Karpas-422 (cell line): ENCODE results near the gene DHRS7. TPM values are rescaled to one million over a fixed set of nuclear protein-coding genes. Genes with fewer than 3 reads are reported as not detected.

Experiments used
- DNase-seq: peaks from one replicate; pipeline ENCODE4 v3.0.0-alpha.2; 2015
- H2AFZ ChIP-seq: fragments of 200-600 bp; sonication (generic); 2 replicates; pipeline ENCODE4 v1.6.1; 2014; ENCODE audit warnings: antibody characterized with exemption, low read length, mixed read lengths
- H3K27ac ChIP-seq: fragments of 200-600 bp; sonication (generic); 2 replicates; pipeline ENCODE4 v1.5.1; 2014; ENCODE audit warnings: mild to moderate bottlenecking, low read length, moderate library complexity
- H3K27me3 ChIP-seq: fragments of 200-600 bp; sonication (generic); 2 replicates; pipeline ENCODE4 v1.6.1; 2014; ENCODE audit warnings: low read length, mixed read lengths
- H3K36me3 ChIP-seq: fragments of 200-600 bp; sonication (generic); 2 replicates; pipeline ENCODE4 v1.6.1; 2014; ENCODE audit warnings: low read length, mixed read lengths; ENCODE audit not compliant: insufficient read depth
- H3K4me1 ChIP-seq: fragments of 200-600 bp; sonication (generic); 2 replicates; pipeline ENCODE4 v1.6.1; 2014; ENCODE audit warnings: mild to moderate bottlenecking, low read length, mixed read lengths
- H3K4me2 ChIP-seq: fragments of 200-600 bp; sonication (generic); 2 replicates; pipeline ENCODE4 v1.6.1; 2014; ENCODE audit warnings: low read length, low read depth, mild to moderate bottlenecking; ENCODE audit not compliant: poor library complexity, severe bottlenecking
- H3K4me3 ChIP-seq: fragments of 200-600 bp; sonication (generic); 2 replicates; pipeline ENCODE4 v1.5.1; 2014; ENCODE audit warnings: mild to moderate bottlenecking, antibody characterized with exemption, low read length, mixed read lengths
- H3K79me2 ChIP-seq: fragments of 200-600 bp; sonication (generic); 2 replicates; pipeline ENCODE4 v1.6.1; 2014; ENCODE audit warnings: mild to moderate bottlenecking, low read length, mixed read lengths
- H3K9ac ChIP-seq: fragments of 200-600 bp; sonication (generic); 2 replicates; pipeline ENCODE4 v1.6.0; 2014; ENCODE audit warnings: low read length
- H3K9me2 ChIP-seq: fragments of 200-600 bp; sonication (generic), shearing (Covaris generic); replicated peaks from 2 replicates; pipeline ENCODE4 v1.6.0; 2014; ENCODE audit warnings: mild to moderate bottlenecking, low read length, moderate library complexity; ENCODE audit not compliant: insufficient read depth
- H3K9me3 ChIP-seq: fragments of 300-700, 200-600 bp; sonication (generic); 2 replicates; pipeline ENCODE4 v1.6.1; 2014; ENCODE audit warnings: low read length, mixed read lengths
- H4K20me1 ChIP-seq: fragments of 200-600 bp; sonication (generic); 2 replicates; pipeline ENCODE4 v1.6.1; 2014; ENCODE audit warnings: mild to moderate bottlenecking, antibody characterized with exemption, low read length, low read depth; ENCODE audit not compliant: insufficient read depth
- total RNA-seq: library from RNA; depleted of rRNA; stranded (reverse); fragments of >200 nt; shearing (Covaris generic); gene quantifications from 2 replicates; pipeline ENCODE4 v1.2.3, GENCODE V29; 2014; ENCODE audit warnings: low replicate concordance

Gene DHRS7
- total RNA-seq, 1 experiment from 2014 or later = 155 TPM

DNA sequence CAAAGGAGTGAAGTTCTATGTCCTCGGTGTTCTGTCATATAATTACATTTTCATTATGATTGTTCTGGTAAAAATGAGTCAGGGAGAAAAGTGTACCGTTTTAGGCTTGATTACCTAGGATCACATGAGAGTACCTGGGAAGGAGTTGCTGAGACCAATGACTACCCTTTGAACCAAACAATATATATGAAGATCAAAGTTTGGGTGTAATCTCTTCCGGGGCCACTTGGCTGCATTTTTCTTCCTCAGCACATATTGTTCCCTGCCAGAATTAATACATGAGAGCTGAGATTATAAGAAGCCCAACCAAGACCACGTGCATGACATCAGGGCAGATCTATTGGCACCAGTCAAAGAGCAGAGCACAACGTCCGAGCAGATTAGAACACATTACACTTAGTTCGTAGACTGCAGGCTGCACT is 41.1 kb upstream of the DHRS7 start:
- Histone ChIP-seq H3K9me3 (0 out of 2 replicates have a peak, but pooled peaks cover 4% of the 10 kb centered on the region), H4K20me1 (no peaks in the 10 kb centered on the region), H3K79me2 (no peaks in the 10 kb centered on the region), H3K27ac (no peak overlapping the region), H3K27me3 (no peaks in the 10 kb centered on the region), H3K4me3 (no peak overlapping the region), H2AFZ (no peak overlapping the region), H3K9ac (no peak overlapping the region), H3K9me2 (0 out of 2 replicates have a peak, but pooled peaks cover 3% of the 10 kb centered on the region), H3K4me2 (no peak overlapping the region), H3K4me1 (peaks cover 33% of the 10 kb centered on the region), H3K36me3 (no peaks in the 10 kb centered on the region)
- no peak for DNase-seq

- Histone ChIP-seq H3K4me1 (peaks cover 33% of the 10 kb centered on the region), H3K36me3 (no peaks in the 10 kb centered on the region), H3K4me3 (peak overlapping the region; percentile 61), H3K9ac (peak overlapping the region; percentile 55), H3K9me2 (0 out of 2 replicates have a peak, but pooled peaks cover 3% of the 10 kb centered on the region), H3K27me3 (no peaks in the 10 kb centered on the region), H3K9me3 (peaks cover 7% of the 10 kb centered on the region), H2AFZ (peak overlapping the region; percentile 93), H4K20me1 (no peaks in the 10 kb centered on the region), H3K27ac (peak overlapping the region; percentile 82), H3K79me2 (no peaks in the 10 kb centered on the region), H3K4me2 (peak overlapping the region; percentile 91)
- DNase-seq = peak; percentile 60
Measured at GRCh38 chr14:60204843-60205774, 39.9 kb upstream of the DHRS7 start.

DNA sequence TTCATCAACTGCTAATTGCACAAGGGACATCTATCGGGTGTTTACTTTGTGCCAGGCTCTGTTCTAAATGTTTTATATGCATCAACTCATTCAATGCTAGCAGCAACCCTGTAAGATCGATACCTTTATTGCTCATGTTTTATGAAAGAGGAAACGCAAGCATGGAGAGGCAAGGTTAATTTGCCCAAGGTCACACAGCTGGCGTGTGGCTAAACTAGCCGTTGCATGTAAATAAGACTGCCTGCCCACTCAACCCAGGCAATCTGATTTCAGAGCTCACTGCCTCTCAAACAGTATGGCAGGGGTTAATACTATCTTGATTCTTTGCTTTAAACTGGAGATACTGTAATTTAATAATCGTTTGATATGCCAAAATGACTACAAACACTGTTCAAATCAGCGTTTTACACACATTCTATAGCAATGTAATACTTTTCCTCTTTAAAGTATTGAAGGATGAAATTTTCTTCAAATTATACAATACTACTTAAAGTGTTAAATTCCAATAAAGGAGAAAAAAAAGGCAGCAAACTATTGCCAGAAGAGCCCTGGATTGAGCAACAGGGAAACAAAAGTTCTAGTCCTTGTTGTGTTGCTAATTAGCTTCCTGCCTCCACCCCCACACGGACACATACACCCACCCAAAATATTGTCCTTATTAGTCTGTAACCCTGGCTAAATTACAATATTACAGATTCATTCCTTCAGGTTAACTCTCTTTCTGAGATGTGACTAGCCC is 39.1 kb upstream of the DHRS7 start:
- Histone ChIP-seq H3K4me1 (peaks cover 33% of the 10 kb centered on the region), H3K9ac (peak overlapping the region; percentile 55), H3K4me2 (peak overlapping the region; percentile 91)

GRCh38 chr14:60199321-60199720 is 34.1 kb upstream of the DHRS7 start:
- no peak overlapping the region for H2AFZ ChIP-seq
- H4K20me1 ChIP-seq = no peaks in the 10 kb centered on the region
- H3K27ac ChIP-seq = no peak overlapping the region
- no peaks in the 10 kb centered on the region for H3K27me3 ChIP-seq
- H3K4me2 ChIP-seq = no peak overlapping the region
- H3K79me2 ChIP-seq = no peaks in the 10 kb centered on the region
- DNase-seq = no peak
- no peak overlapping the region for H3K9ac ChIP-seq
- no peak overlapping the region for H3K4me3 ChIP-seq
- H3K9me2 ChIP-seq = no peaks in the 10 kb centered on the region
- H3K36me3 ChIP-seq = no peaks in the 10 kb centered on the region
- peaks cover 16% of the 10 kb centered on the region for H3K4me1 ChIP-seq
- H3K9me3 ChIP-seq = peaks cover 17% of the 10 kb centered on the region

More for the DNA sequence above, 39.1 kb upstream of the DHRS7 start:
- Histone ChIP-seq H3K4me3 (peak overlapping the region; percentile 61), H3K27ac (peak overlapping the region; percentile 82), H3K27me3 (no peaks in the 10 kb centered on the region), H3K79me2 (no peaks in the 10 kb centered on the region), H2AFZ (peak overlapping the region; percentile 93), H3K9me2 (0 out of 2 replicates have a peak, but pooled peaks cover 3% of the 10 kb centered on the region), H3K36me3 (no peaks in the 10 kb centered on the region), H4K20me1 (no peaks in the 10 kb centered on the region), H3K9me3 (peaks cover 14% of the 10 kb centered on the region)
- DNase-seq = peak; percentile 92

DNA sequence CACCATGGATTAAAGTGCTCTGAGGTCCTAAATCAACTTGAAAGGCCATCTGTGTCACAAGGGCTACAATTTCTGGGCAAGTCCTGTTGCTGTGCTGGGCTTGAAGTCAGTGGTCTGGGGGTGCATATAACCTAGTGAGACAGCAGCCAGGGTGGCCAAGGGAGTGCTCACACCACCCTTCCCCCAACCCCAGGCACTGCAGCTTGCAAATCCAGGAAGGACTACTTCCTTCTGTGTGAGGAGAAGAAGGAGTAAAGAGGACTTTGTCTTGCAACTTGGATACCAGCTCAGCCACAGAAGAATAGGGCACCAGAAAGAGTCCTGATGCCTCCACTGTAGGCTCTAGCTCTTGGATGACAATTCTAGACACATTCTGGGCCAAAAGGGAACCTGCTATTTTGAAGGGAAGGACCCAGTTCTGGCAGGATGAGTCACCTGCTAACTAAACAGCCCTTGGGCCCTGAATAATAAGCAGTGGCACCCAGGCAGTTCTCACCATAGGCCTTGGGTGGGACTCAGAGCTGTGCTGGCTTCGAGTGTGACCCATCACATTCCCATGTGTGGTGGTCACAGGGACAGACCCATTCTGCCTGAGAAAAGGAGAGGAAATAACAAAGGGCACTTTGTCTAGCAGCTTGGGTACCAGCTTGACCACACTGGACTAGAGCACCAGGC is 32.6 kb upstream of the DHRS7 start:
- peaks cover 17% of the 10 kb centered on the region for H3K9me3 ChIP-seq
- H4K20me1 ChIP-seq = no peaks in the 10 kb centered on the region
- no peak overlapping the region for H3K4me3 ChIP-seq
- no peak overlapping the region for H3K27ac ChIP-seq
- no peaks in the 10 kb centered on the region for H3K9me2 ChIP-seq
- 0 out of 2 replicates have a peak overlapping the region, but pooled peaks have one; percentile 15 for H2AFZ ChIP-seq
- H3K4me1 ChIP-seq = peaks cover under 1% of the 10 kb centered on the region; the same call in 1 of the 2 replicates
- no peak overlapping the region for H3K4me2 ChIP-seq
- H3K36me3 ChIP-seq = no peaks in the 10 kb centered on the region
- H3K79me2 ChIP-seq = no peaks in the 10 kb centered on the region
- H3K27me3 ChIP-seq = no peaks in the 10 kb centered on the region
- no peak for DNase-seq
- H3K9ac ChIP-seq = no peak overlapping the region

GRCh38 chr14:60196291-60196690 is 31.1 kb upstream of the DHRS7 start:
- Histone ChIP-seq H3K79me2 (no peaks in the 10 kb centered on the region), H3K27ac (no peak overlapping the region), H2AFZ (no peak overlapping the region), H3K4me1 (no peaks in the 10 kb centered on the region), H3K9me2 (no peaks in the 10 kb centered on the region), H3K27me3 (no peaks in the 10 kb centered on the region), H3K9ac (no peak overlapping the region), H3K4me3 (no peak overlapping the region), H3K4me2 (no peak overlapping the region), H4K20me1 (no peaks in the 10 kb centered on the region), H3K36me3 (no peaks in the 10 kb centered on the region), H3K9me3 (peaks cover 13% of the 10 kb centered on the region)
- DNase-seq = no peak

- H2AFZ ChIP-seq = no peak overlapping the region
- DNase-seq = peak; percentile 65
Measured at GRCh38 chr14:60195179-60195810, 30.1 kb upstream of the DHRS7 start.

More at GRCh38 chr14:60195179-60195810, 30.1 kb upstream of the DHRS7 start:
- H3K4me2 ChIP-seq = no peak overlapping the region
- H4K20me1 ChIP-seq = no peaks in the 10 kb centered on the region
- peaks cover 3% of the 10 kb centered on the region for H3K4me1 ChIP-seq
- H3K9ac ChIP-seq = no peak overlapping the region
- no peaks in the 10 kb centered on the region for H3K36me3 ChIP-seq
- peaks cover 12% of the 10 kb centered on the region for H3K9me3 ChIP-seq
- H3K4me3 ChIP-seq = no peak overlapping the region
- H3K79me2 ChIP-seq = no peaks in the 10 kb centered on the region
- no peak overlapping the region for H3K27ac ChIP-seq
- H3K27me3 ChIP-seq = no peaks in the 10 kb centered on the region
- H3K9me2 ChIP-seq = no peaks in the 10 kb centered on the region
